Ramos (cell line): ENCODE data around the gene BBS9.

ENCODE experiments used
- in situ Hi-C: fragments of 300-500 bp; cut with MboI; formaldehyde crosslinking; loops from one replicate; pipeline ENCODE4 v1.14.3; 2022; ENCODE audit warnings: low sequenced_read_pairs; ENCODE audit not compliant: unreplicated experiment

The BBS9 gene

GRCh38 chr7:33339074-33339790, 209.9 kb downstream of the BBS9 start:
- in situ Hi-C loops = no loop called here

- in situ Hi-C loops = no loop called here
These were observed 216.7 kb downstream of the BBS9 start for GRCh38 chr7:33346055-33346454.

DNA sequence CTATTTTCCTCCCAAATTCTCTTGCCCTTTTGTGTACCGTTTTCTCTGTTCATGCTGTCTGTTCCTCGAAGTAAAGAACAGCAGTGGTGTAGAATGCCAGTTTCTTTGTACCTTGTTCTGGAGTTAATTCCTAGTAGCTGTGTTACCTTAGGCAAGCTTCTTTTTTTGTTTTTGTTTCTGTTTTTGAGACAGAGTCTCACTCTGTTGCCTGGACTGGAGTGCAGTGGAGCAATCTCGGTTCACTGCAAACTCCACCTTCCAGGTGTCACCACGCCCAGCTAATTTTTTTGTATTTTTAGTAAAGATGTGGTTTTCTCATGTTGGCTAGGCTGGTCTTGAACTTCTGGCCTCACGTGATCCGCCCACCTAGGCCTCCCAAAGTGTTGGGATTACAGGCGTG, 221.2 kb downstream of the BBS9 start:
- in situ Hi-C loops = no loop called here

- in situ Hi-C loops = no loop called here
These were observed 222.3 kb downstream of the BBS9 start for GRCh38 chr7:33351709-33352108.

DNA sequence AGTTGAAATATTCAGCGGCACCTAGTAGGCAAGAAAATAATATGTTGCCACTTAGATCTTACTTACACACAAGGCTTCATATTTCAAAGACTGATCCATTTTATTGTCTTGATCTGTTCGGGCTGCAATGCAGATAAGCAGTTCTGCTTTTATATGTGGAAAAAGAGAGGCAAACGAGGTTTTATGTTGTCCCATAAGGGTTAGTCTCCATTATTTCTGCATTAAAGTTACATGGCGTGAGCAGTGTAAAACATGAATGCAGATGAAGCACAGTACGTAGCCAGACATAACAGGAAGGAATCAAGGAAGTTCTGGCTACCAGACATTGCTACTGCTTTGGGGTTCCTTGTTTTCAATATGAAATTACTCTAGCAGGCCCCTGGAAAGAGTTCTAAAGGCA, 224.8 kb downstream of the BBS9 start:
- in situ Hi-C loops = no loop called here

- in situ Hi-C loops = no loop called here
These were observed 226.0 kb downstream of the BBS9 start for GRCh38 chr7:33355386-33355785.

- in situ Hi-C loops = no loop called here
These were observed 227.0 kb downstream of the BBS9 start for GRCh38 chr7:33356336-33356735.

- in situ Hi-C loops = no loop called here
These were observed 228.5 kb downstream of the BBS9 start for GRCh38 chr7:33357846-33358245.

DNA sequence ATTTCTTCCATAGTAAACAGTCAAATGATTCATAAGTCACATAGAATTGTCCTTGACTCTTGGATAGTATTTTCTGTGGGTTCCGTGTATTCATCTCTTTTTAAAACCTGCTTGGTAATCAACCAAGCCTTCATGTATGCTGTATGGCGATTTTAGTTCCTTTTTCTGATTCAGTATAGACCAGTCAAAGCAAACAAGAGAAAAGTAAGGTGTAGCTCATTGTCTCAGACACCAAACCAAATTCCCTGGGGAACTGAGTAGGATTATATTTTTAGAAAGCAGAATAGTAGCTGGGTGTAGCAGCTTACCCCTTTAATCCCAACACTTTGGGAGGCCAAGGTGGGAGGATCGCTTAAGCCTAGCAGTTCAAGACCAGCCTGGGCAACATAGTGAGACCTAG, 240.5 kb downstream of the BBS9 start:
- in situ Hi-C loops = no loop called here

GRCh38 chr7:33373195-33373594, 243.8 kb downstream of the BBS9 start:
- in situ Hi-C loops = no loop called here

GRCh38 chr7:33379891-33380525, 250.6 kb downstream of the BBS9 start:
- in situ Hi-C loops = no loop called here

GRCh38 chr7:33388332-33388731, 259.0 kb downstream of the BBS9 start:
- in situ Hi-C loops = no loop called here

DNA sequence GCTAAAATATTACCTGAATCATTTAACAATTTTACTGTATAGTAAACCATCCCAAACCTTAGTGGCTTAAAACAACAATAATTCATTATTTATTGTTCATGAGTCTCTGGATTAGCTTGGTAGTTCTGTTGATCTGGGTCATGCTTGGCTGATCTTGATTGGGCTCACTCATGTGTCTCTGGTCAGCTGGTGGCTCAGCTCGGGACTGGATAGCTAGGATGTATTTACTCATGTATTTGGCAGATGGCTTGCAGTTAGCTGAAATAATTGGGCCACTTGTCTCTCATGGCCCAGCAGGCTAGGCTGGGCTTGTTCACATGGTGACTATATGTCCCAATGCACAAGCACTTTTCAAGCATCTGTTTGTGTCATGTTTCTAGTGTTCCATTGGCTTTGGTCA, 262.8 kb downstream of the BBS9 start:
- in situ Hi-C loops = no loop called here

- in situ Hi-C loops = no loop called here
These were observed 264.4 kb downstream of the BBS9 start for GRCh38 chr7:33393770-33394169.

DNA sequence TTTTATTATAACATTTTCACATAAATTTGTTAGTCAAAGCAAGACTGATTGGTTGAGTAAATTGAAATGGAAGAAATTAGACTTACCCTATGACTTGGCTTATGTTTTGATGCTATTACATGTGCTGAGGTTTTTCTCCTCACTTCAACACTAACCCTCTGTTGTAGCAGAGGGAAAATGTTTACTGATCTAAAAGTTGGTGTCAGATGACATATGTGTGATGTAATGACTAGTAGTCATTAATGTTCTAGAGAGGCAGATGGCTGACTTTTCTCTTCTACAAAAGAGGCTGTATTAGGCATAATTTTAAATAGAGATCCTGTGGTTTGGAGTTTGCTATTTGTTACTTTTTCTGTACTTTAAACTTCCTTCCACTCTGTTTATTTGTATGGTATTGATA, 266.0 kb downstream of the BBS9 start:
- in situ Hi-C loops = no loop called here

GRCh38 chr7:33399528-33400213, 270.3 kb downstream of the BBS9 start:
- in situ Hi-C loops = no loop called here

GRCh38 chr7:33400214-33400538, 270.8 kb downstream of the BBS9 start:
- in situ Hi-C loops = no loop called here

GRCh38 chr7:33410266-33410665, 280.9 kb downstream of the BBS9 start:
- in situ Hi-C loops = no loop called here

DNA sequence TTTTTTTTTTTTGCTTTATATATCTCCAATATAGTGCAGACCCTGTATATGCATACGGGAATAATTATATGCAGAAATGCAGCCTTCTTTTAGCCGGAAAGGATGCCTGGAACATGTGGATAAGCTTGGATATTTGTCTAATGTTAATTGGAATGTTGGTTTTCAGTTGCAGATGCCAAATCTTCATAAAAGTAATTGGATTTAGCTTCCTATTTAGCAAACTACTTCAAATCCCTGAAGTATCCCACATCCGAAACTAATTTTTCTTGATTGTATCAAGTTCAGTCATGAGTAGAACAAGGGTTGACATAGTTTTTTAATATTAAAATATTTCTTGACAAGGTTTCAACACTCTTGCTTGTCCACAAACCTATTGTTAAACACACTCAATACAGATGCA, 281.7 kb downstream of the BBS9 start:
- in situ Hi-C loops = no loop called here

- in situ Hi-C loops = no loop called here
These were observed 283.0 kb downstream of the BBS9 start for GRCh38 chr7:33412331-33412730.

DNA sequence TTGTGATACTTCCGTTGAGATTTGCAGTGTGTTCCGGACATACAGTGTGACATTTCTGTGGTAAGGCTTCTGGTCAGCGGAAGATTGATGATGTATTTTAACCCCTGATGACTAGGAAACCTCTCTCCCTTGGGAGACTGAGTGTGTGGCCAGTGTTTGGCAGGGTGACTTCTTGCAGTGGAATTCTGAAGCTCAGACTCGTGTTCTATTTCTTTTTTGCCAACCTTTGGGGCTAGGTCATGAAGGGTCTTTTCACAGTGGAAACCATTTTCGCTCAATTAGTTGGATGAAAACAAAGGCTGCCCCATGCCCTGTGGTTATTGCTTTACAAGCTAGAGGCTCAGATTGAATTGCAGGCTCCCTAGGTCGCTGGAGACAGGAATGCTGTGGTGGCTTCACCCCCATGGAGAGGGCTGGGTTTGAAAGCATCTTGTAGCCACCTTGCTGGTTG, 288.9 kb downstream of the BBS9 start:
- in situ Hi-C loops = no loop called here
